Aorta (tissue), 5 donors: Measurements from ENCODE around the gene HES6. TPM values are rescaled to one million over a fixed set of nuclear protein-coding genes. Genes with fewer than 3 reads are reported as not detected.
A peak's percentile ranks its signal among the peaks of the same experiment; 100 is the strongest.

Experiments used
- ATAC-seq: fragments of 200-7000 bp; cut with Tn5 transposase; one replicate; pipeline ENCODE4 v1.9.1; 2022; ENCODE audit warnings: moderate library complexity; ENCODE audit not compliant: low FRiP score
- DNase-seq, 2 donors: peaks; one replicate each; pipeline ENCODE4 v3.0.0-alpha.2; 2020
- H3K27ac ChIP-seq, 2 donors: one replicate each; pipeline ENCODE4 v1.5.1; 2013; ENCODE audit warnings: low read length in 2 of 2, mild to moderate bottlenecking in 2 of 2, moderate library complexity in 2 of 2, control low read depth in 1 of 2, inconsistent platforms in 1 of 2, low read depth in 1 of 2
- H3K27me3 ChIP-seq, 2 donors: one replicate each; pipeline ENCODE4 v1.6.1; 2013; ENCODE audit warnings: control low read depth in 1 of 2, low read length in 1 of 2, mild to moderate bottlenecking in 1 of 2, moderate library complexity in 1 of 2; ENCODE audit not compliant: insufficient read depth in 2 of 2, control insufficient read depth in 1 of 2
- H3K36me3 ChIP-seq, 2 donors: one replicate each; pipeline ENCODE4 v1.6.1; 2013; ENCODE audit warnings: control low read depth in 1 of 2, low read length in 1 of 2, mild to moderate bottlenecking in 1 of 2; ENCODE audit not compliant: insufficient read depth in 2 of 2, control insufficient read depth in 1 of 2
- H3K4me1 ChIP-seq, 2 donors: one replicate each; pipeline ENCODE4 v1.6.1; 2013; ENCODE audit warnings: low read length in 2 of 2, control low read depth in 1 of 2, mild to moderate bottlenecking in 1 of 2, moderate library complexity in 1 of 2; ENCODE audit not compliant: insufficient read depth in 2 of 2, control insufficient read depth in 1 of 2
- H3K4me3 ChIP-seq, 2 donors: one replicate each; pipeline ENCODE4 v1.5.1; 2013; ENCODE audit warnings: low read length in 2 of 2, control low read depth in 1 of 2, mild to moderate bottlenecking in 1 of 2
- H3K9me3 ChIP-seq: one replicate; pipeline ENCODE4 v1.6.1; 2013; ENCODE audit warnings: mild to moderate bottlenecking, low read length; ENCODE audit not compliant: control insufficient read depth
- WGBS, 2 donors: extraction: QIAGEN DNeasy Blood & Tissue Kit; methylation state at CpG; one replicate each; pipeline ENCODE4 v1.1.7; 2013; 5-methylcytosine and 5-hydroxymethylcytosine counted together
- intact Hi-C, 2 donors: fragments of 100-400 bp; cut with DNase I; formaldehyde crosslinking; loops; one replicate each; pipeline versions ENCODE4 v1.14.2 to v1.15.0; 2022
- polyA plus RNA-seq, 2 donors: library from polyadenylated mRNA; stranded (reverse); fragments of 200-250 nt; gene quantifications; one replicate each; pipeline ENCODE4 v1.2.3, GENCODE V29; 2013
- total RNA-seq, 2 donors: library from RNA; stranded (reverse); fragmentation: NEBNext Ultra II Directional; extraction: Animal tissue kit (Norgen Biotek cat#: 25700); gene quantifications; one replicate each; pipeline ENCODE4 v1.2.1, GENCODE V29; 2021
- donor health status: healthy with polysubstance abuse.
- donor health status: Bipolar disorder and iron deficiency.
- donor health status: DM: no; HTN: no; CAD: no.
- donor health status: DM: no; HTN: no; CAD: no.
- donor health status: DM: yes; HTN: yes; CAD: no.

Gene HES6
- total and polyA plus RNA-seq, 4 donors: 3.3 to 9.4 (median 4.3) TPM

GRCh38 chr2:238207006-238207405 lies 32.8 kb downstream of the HES6 start:
- ATAC-seq: no peak
- Histone ChIP-seq H3K36me3 (no peaks in the 10 kb centered on the region), H3K27ac (no peak overlapping the region), H3K4me1 (peaks cover 0 to 3% of the 10 kb centered on the region in 2 donors), H3K27me3 (no peaks in the 10 kb centered on the region), H3K9me3 (no peaks in the 10 kb centered on the region), H3K4me3 (no peak overlapping the region)
- intact Hi-C loops: no loop called here
- WGBS, 2 donors: 87 to 93% methylated on average over 7 of the region's 7 CpGs
- no peak for DNase-seq

GRCh38 chr2:238203973-238204683 lies 35.7 kb downstream of the HES6 start:
- H3K27me3 ChIP-seq: no peaks in the 10 kb centered on the region
- H3K4me3 ChIP-seq: peak overlapping the region in 1 of 2 donors; percentile 27
- H3K36me3 ChIP-seq: no peaks in the 10 kb centered on the region
- intact Hi-C loops: loop anchor here in 1 of 2 donors (1.0 kb wide), 1 partner anchor 35 kb away; no protein-coding TSS in a partner anchor
- 58% methylated on average over 18 of the region's 18 CpGs for WGBS, 2 donors
- ATAC-seq (peak; percentile 27), DNase-seq (no peak)
- peak overlapping the region in 1 of 2 donors; percentile 55 for H3K27ac ChIP-seq
- peaks cover 0 to 5% of the 10 kb centered on the region in 2 donors for H3K4me1 ChIP-seq
- H3K9me3 ChIP-seq: no peaks in the 10 kb centered on the region

GRCh38 chr2:238203094-238203972 lies 36.5 kb downstream of the HES6 start, which contains the start of gene ILKAP:
Gene ILKAP, minus strand, starts transcription at chr2:238203695. Its CDS starts 142 bp downstream, at chr2:238203553.
- H3K4me3 ChIP-seq: peak within 1 kb of the TSS; percentile 98 to 99
- intact Hi-C loops: loop anchor here in 1 of 2 donors (1.0 kb wide), 1 partner anchor 34 kb away; no protein-coding TSS in a partner anchor

GRCh38 chr2:238202326-238203093 lies 37.3 kb downstream of the HES6 start:
- WGBS, 2 donors: 5 to 6% methylated on average over 27 of the region's 27 CpGs
- Histone ChIP-seq H3K36me3 (no peaks in the 10 kb centered on the region), H3K4me1 (peaks cover 0 to 5% of the 10 kb centered on the region in 2 donors), H3K4me3 (peak overlapping the region; percentile 98 to 99), H3K27me3 (no peaks in the 10 kb centered on the region), H3K9me3 (no peaks in the 10 kb centered on the region), H3K27ac (peak overlapping the region; percentile 85 to 99)
- ATAC-seq: no peak
- DNase-seq: no peak
- intact Hi-C loops: loop anchor here in 1 of 2 donors (1.0 kb wide), 1 partner anchor 33 kb away; no protein-coding TSS in a partner anchor

More at GRCh38 chr2:238203094-238203972, 36.5 kb downstream of the HES6 start, which contains the start of gene ILKAP:
- H3K27me3 ChIP-seq: no peaks in the 10 kb centered on the region
- no peaks in the 10 kb centered on the region for H3K36me3 ChIP-seq
- WGBS, 2 donors: 0% methylated on average over 55 to 126 of the region's 126 CpGs
- peaks cover 0 to 5% of the 10 kb centered on the region in 2 donors for H3K4me1 ChIP-seq
- no peaks in the 10 kb centered on the region for H3K9me3 ChIP-seq
- DNase-seq: peak; percentile 93 to 96
- peak; percentile 97 for ATAC-seq
- H3K27ac ChIP-seq: peak within 1 kb of the TSS; percentile 94 to 99

GRCh38 chr2:238190445-238190844 lies 49.4 kb downstream of the HES6 start:
- no peaks in the 10 kb centered on the region for H3K4me1 ChIP-seq
- intact Hi-C loops: no loop called here
- H3K9me3 ChIP-seq: no peaks in the 10 kb centered on the region
- H3K27me3 ChIP-seq: no peaks in the 10 kb centered on the region
- WGBS, 2 donors: 85 to 90% methylated on average over 2 of the region's 2 CpGs
- H3K27ac ChIP-seq: no peak overlapping the region
- no peak overlapping the region for H3K4me3 ChIP-seq
- peaks cover 16 to 24% of the 10 kb centered on the region in 2 donors for H3K36me3 ChIP-seq
- no peak for ATAC-seq
- no peak for DNase-seq

Other genes starting within 250 kb of the HES6 start
- gene SCLY, start 179.0 kb downstream of the HES6 start, total RNA-seq: 10 to 100 TPM; 14.1 to 15.4 TPM
- gene SCLY, start 179.0 kb downstream of the HES6 start, polyA plus RNA-seq: 10 to 100 TPM in 1 of 2 donors, 1 to 10 TPM in 1; 6.3 to 11.1 TPM
- not detected for gene ESPNL, start 139.7 kb downstream of the HES6 start, total RNA-seq
- under 1 TPM in 1 of 2 donors, not detected in 1; 0.20 TPM for gene ESPNL, start 139.7 kb downstream of the HES6 start, polyA plus RNA-seq
- gene KLHL30, start 101.4 kb downstream of the HES6 start, total RNA-seq: 1 to 10 TPM; 8.8 to 9.0 TPM
- 1 to 10 TPM; 3.5 to 4.6 TPM for gene KLHL30, start 101.4 kb downstream of the HES6 start, polyA plus RNA-seq
- 1 to 10 TPM in 1 of 2 donors, under 1 TPM in 1; 0.96 to 2.5 TPM for gene ERFE, start 81.1 kb downstream of the HES6 start, total RNA-seq
- gene ERFE, start 81.1 kb downstream of the HES6 start, polyA plus RNA-seq: 1 to 10 TPM in 1 of 2 donors, not detected in 1; 2.8 TPM
- 10 to 100 TPM; 48.4 to 50.7 TPM for gene ILKAP, start 36.3 kb downstream of the HES6 start, total RNA-seq
- 100 to 1,000 TPM in 1 of 2 donors, 10 to 100 TPM in 1; 19.4 to 149 TPM for gene ILKAP, start 36.3 kb downstream of the HES6 start, polyA plus RNA-seq
- 10 to 100 TPM; 22.0 to 25.1 TPM for gene PER2, start 48.6 kb upstream of the HES6 start, total RNA-seq
- 1 to 10 TPM; 2.0 to 6.1 TPM for gene PER2, start 48.6 kb upstream of the HES6 start, polyA plus RNA-seq
- gene TRAF3IP1, start 80.5 kb upstream of the HES6 start, total RNA-seq: 10 to 100 TPM; 21.0 to 21.5 TPM
- 10 to 100 TPM; 14.4 to 15.8 TPM for gene TRAF3IP1, start 80.5 kb upstream of the HES6 start, polyA plus RNA-seq
- gene ASB1, start 186.9 kb upstream of the HES6 start, total RNA-seq: 10 to 100 TPM; 31.3 to 42.8 TPM
- 10 to 100 TPM; 20.0 to 45.2 TPM for gene ASB1, start 186.9 kb upstream of the HES6 start, polyA plus RNA-seq